Effector CD4-positive, alpha-beta T cell (primary cell): ENCODE measurements around the gene RPTOR.
"Not testable (repeated sequence)": the region's sequence is repeated elsewhere in the genome, so short reads cannot be mapped to it uniquely, and the experiment has no call there.

Source experiments
- DNase-seq: peaks from one replicate; pipeline ENCODE4 v3.0.0-alpha.2; 2020

RPTOR gene

DNA sequence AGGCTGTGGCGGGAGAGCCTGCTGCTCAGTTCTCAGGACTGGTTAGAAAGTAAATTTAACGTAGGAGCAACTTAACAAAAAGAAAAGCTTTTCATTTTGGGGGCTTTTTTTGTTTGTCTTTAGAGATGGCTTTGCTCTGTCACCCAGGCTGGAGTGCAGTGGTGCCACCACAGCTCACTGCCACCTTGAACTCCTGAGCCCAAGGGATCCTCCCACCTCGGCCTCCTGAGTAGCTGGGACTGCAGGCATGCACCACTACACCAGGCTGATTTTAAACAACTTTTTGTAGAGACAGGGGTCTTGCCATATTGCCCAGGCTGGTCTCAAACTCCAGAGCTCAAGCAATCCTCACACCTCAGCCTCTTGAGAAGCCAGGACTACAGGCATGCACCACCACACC, 205.0 kb downstream of the RPTOR start:
- no peak for DNase-seq

- no peak for DNase-seq
These were observed 205.6 kb downstream of the RPTOR start for GRCh38 chr17:80750263-80750662.

DNA sequence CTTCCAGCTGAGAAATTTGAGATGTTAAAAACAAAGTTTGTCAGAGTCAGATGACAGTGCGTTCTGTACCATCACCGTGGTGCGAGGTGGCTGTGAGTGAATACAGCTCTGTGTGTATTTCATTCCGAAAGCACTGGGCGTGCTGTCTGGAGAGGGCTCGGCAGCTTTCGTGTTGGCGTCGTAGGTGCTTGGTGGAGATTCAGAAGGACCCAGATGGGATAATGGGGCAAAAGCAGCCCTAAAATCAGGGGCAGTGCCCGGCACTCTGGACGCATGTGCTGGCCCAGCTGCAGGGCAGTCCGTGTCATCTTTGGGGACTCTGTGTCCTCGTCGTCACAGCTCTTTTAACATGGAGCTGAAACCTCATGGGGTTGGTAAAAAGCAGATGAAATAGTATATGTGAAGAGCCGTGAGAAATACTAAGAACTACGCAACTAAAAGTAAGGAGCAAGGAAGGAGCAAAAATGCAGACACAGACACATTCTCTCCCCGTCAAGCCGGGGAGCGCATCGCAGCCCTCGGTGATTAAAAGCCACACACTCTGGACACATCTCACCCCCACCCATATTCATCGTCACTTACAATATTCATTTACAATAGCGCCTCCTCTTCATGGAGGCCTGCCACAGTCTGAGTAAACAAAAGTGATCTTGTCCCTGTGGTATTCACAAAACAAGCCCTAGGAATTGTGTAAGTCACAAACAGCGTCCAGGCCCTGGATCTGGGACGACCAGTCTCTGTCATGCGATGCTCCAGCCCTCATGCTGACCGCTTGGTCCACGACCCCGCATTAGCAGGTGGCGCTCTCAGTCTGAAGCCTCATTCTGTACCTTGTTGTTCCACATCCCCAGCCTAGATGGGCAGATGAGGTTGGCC, 206.7 kb downstream of the RPTOR start:
- no peak for DNase-seq

GRCh38 chr17:80751946-80752581, 207.4 kb downstream of the RPTOR start:
- no peak for DNase-seq

DNA sequence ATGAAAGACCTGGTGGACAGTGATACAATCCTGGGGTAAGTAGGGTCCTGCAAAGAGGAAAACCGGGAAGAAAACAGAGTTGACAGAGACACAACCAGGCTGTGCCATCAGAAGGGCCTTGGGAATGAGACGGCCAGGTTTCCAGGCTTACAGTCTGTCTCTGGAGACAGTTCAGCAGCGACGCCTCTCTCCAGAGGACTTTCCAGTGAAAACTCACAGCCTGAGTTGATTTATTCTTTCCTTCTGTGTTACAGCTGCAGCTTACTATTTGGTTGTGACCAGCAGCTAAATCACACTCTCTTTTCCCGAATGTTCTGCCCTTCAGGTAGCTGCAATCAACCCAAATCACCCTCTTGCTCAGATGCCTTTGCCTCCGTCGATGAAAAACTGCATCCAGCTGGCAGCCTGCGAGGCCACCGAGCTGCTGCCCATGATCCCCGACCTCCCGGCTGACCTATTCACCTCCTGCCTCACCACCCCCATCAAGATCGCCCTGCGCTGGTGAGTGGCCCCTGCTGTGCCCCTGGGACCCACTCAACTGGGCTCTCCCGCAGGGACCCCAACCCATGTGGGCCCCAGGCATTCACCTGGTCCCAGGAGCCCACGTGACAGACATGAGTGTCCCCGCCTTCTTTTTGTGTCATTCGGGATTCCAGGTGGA, 209.2 kb downstream of the RPTOR start:
- no peak for DNase-seq

- DNase-seq = no peak
These were observed 210.2 kb downstream of the RPTOR start for GRCh38 chr17:80754846-80755245.

- DNase-seq = no peak
These were observed 211.2 kb downstream of the RPTOR start for GRCh38 chr17:80755650-80756405.

GRCh38 chr17:80758481-80759376, 214.1 kb downstream of the RPTOR start:
- DNase-seq = no peak

- no peak for DNase-seq
These were observed 214.7 kb downstream of the RPTOR start for GRCh38 chr17:80759377-80759673.

DNA sequence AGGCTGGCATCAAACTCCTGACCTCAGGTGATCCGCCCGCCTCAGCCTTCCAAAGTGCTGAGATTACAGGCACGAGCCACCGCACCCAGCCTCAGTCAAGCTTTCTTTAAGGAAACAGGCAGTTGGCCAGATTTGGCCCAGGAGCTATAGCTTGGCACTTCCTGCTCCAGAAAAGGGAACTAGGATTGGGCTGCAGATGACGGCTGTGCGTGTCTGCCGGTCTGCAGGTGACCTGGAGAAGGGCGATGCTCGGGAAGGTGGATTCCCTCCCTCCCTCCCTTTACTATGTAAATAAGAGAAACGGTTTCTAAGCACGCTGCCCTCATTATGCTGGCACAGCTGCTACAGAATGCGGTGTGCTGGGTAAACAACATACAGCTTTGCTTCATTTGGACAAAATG, 215.9 kb downstream of the RPTOR start:
- no peak for DNase-seq

DNA sequence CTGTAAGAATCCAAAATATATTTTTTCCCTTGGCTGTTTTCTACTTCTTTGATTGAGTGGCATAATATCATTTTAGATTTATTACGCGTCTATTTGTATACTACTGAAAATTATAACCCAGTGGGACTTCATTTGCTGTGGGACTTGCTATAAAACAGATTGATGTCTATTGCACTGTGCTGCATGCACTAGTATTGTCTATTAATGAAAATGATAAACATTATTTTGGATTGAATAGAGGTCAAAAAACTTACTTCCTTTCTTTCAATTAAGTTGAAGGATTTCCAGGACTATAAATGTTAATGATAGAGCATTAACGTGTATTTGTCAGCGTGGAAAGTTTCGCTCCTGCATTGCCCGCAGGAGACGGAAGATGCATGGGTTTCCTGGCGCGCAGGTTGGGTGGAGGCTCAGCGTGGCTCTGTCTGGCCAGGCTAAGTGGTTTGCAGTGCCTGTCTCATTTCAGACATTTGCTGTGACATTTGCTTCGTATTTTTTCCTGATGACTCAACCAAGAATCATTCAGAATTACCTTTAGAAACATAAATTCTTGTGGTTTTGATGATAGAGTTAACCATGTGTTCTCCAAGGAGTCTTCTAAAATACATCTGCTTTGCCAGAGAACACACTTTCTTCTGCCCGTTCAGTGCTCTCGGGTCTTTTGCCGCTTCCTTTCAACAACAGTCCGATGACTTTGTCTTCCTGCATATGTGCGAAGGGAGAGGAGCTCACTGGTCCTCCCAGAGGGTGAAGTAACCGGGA, 216.7 kb downstream of the RPTOR start:
- peak; percentile 69 for DNase-seq

DNA sequence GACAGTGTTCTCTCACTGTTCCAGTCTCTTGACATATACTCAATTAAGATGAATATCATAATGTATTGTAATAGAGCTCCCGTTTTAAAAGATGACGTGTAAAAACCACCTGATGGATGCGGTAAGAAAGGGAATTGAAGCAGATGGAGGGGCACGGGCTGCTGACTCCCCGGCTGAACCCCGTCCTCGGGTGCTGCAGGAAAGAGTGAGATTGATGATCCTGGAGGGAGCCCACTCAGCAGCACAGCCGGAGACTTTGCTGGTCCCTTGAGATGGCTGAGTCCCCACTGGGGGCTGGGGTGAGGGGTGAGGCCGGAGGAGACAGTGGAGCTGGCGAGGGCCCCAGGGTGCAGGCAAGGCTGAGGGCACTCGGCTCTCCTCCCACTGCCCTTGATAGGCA, 217.4 kb downstream of the RPTOR start:
- no peak for DNase-seq

DNA sequence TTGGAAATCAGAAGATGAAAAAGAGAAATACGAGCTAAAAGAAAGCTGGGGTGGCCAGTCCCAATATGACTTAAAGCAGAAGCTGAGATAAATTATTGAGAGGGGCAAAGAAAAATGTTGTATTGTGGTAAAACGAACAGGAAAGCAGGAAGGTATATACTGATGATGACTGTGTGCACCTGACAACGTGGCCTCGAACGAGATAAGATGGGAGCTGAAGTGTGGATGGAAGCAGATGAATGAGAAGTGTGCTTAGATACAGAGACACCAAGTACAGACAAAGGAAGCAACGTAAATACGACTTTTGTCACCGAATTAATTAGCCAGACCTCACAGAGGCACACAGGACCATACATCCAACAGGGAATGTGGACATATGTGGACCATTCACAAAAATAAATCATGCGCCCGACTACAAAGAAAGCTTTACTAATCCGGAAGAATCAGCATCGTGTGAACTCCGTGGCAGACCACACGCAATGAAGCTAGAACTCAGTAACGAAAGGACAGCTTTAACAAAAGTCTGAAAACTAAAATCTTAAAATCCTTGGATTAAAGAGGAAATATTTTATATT, 218.7 kb downstream of the RPTOR start:
- no peak for DNase-seq

GRCh38 chr17:80764627-80765145, 220.0 kb downstream of the RPTOR start:
- DNase-seq = not testable (repeated sequence)

DNA sequence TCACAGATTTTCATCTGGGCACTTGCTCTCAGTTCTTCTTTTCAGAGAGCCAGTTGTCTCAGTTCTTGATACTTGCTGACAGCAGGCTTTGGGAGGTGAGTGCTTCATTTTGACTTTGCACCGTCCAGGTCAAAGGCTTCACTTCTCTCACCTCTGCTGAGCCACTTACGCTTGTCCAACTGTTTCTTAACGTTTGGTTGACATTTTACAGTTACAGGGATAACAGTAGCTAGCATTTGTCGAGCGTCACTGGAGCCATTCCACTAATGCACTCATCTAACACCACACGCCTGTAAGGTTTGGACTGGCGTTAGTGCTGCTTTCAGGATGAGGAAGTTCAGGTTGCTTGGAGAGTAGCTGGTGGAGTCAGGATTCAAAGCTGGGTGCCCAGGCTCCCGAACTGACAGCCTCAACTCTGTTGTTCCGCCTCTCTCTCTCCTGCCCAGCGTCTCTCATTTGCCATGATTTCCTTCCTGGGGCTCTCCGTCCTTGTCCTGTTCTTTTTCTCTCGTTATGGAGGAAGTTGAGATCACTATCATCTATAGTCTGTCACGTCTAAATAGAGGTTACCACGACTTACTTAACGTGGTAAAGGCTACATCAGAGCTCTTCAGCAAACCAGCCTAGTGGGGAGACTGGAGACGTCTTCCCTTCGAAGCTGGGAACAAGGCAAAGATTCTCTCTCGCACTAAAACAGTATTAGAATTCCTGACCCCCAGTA, 220.8 kb downstream of the RPTOR start:
- no peak for DNase-seq

- DNase-seq = no peak
These were observed 221.7 kb downstream of the RPTOR start for GRCh38 chr17:80766290-80766855.

DNA sequence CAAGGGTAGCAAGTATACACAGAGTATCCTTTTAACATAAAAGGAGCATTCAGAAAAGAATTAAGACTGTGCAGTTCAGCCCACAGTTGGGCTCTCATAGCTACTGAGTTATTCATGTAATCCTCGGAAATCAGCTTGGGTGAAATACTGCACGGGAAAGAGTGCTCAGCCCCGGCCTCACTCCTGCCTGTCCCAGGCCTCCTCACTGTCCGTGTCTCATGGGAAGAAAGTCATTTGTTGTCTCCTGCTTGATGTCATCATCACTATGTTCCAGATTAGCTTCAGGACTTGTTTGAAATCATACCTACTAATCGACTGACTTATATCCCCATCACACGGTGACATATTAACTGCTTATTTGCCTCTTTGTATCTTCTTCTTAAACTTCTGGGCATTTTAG, 223.8 kb downstream of the RPTOR start:
- DNase-seq = no peak

DNA sequence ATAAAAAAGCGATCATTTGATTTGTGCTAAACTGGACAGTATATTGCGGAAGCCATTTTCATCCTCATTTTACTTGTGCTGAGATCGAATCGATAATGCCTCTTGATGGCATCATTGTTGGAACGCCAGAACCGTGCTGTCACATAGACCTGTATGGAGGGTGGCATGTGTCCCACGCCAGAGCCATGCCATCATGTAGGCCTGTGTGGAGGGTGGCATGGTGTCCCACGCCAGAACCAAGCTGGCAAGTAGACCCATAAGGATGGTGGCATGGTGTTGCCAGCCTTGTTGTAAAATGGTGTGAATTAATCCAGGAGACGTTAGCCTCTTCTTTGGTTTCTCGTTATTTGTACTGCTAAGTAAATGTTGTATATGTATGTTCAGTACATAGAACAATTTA, 224.3 kb downstream of the RPTOR start:
- DNase-seq = no peak

- DNase-seq = no peak
These were observed 224.9 kb downstream of the RPTOR start for GRCh38 chr17:80769516-80769915.
